ENCODE measurements around the gene KRT74.

KRT74 gene

GRCh38 chr12:52573743-52574142 is at the start of gene KRT74:
TSS of gene KRT74 (minus strand) at chr12:52573843. CDS start at chr12:52573777, 66 bp downstream.
- no peak for TF ChIP-seq CTCF (IDR thresholded peaks at IDR 0.05)

- TF ChIP-seq CTCF (IDR thresholded peaks at IDR 0.05), result no peak
Observed at GRCh38 chr12:52622349-52622748, 48.7 kb upstream of the KRT74 start.

- no peak for TF ChIP-seq CTCF (IDR thresholded peaks at IDR 0.05)
Observed at GRCh38 chr12:52618866-52619265, 45.2 kb upstream of the KRT74 start.

GRCh38 chr12:52618216-52618615 is 44.6 kb upstream of the KRT74 start, which contains the start of gene KRT73:
TSS of gene KRT73 (minus strand) at chr12:52618559. CDS start at chr12:52618524, 35 bp downstream.
- no peak for TF ChIP-seq CTCF (IDR thresholded peaks at IDR 0.05)

GRCh38 chr12:52617403-52617785 is 43.8 kb upstream of the KRT74 start:
- TF ChIP-seq CTCF (IDR thresholded peaks at IDR 0.05), result no peak

GRCh38 chr12:52616680-52617402 is 43.2 kb upstream of the KRT74 start:
- TF ChIP-seq CTCF (IDR thresholded peaks at IDR 0.05), result no peak

GRCh38 chr12:52615912-52616311 is 42.3 kb upstream of the KRT74 start:
- no peak for TF ChIP-seq CTCF (IDR thresholded peaks at IDR 0.05)

Measured in LNCAP (cell line).